Measurements from ENCODE around the gene LSM3. TPM values are rescaled to one million over a fixed set of nuclear protein-coding genes. Genes with fewer than 3 reads are reported as not detected.

The LSM3 gene
- total and polyA plus RNA-seq, 9 of the 15 experiments (the other 6 are each of a cell fraction or from before 2014, with no cell fraction given), result 33.8 to 203 (median 61.2) TPM

DNA sequence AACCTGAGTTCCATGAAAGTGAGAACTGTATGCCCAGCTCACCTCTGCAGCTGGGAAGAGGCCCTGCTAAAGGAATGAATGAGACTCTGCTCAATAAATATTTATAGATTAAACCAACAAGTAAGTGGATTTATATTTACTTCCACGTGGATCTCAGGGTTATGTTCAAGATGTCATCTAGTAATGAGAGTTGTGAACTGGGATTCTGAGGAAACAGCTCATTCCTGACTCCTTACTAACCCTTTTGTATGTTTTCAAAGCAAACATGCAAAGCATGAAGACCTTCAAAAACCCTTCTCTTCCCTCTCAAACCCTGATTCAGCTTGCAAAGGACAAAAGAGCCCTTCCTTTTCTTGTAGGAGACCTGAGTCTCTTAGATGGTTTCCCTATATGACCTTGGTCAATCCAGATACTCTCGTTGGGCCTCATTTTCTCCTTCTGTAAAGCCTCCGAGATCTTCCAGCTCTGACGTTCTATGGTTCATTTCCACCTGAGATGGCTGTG, 53.4 kb downstream of the LSM3 start:
- Histone ChIP-seq H4K20me1 (replicated peaks; ENCODE audit: control insufficient read depth, insufficient read depth, low read length) (no peaks in the 10 kb centered on the region), H2AFZ (ENCODE audit: low read depth, low read length) (peak overlapping the region; percentile 75; the same call in 1 of the 2 replicates), H3K4me2 (ENCODE audit: insufficient read depth, low read length) (peak overlapping the region; percentile 54), H3K9me3 (replicated peaks; ENCODE audit: control insufficient read depth, insufficient read depth, low read depth, low read length) (peaks cover 23% of the 10 kb centered on the region), H3K4me1 (replicated peaks in 1 of 2; ENCODE audit: control insufficient read depth in 2 of 2, insufficient read depth in 2 of 2, low read length in 2 of 2) (peaks cover 38 to 66% of the 10 kb centered on the region in 2 experiments), H3K9me1 (ENCODE audit: control insufficient read depth, insufficient read depth, low read length) (no peaks in the 10 kb centered on the region), H3K4me3 (no peak overlapping the region), H3K27ac (ENCODE audit: extremely low read depth, low read depth, low read length) (peak overlapping the region; percentile 90), H3K9ac (ENCODE audit: insufficient read depth in 1 of 2, low read depth in 2 of 2, low read length in 2 of 2) (peak overlapping the region in 1 of 2 experiments; percentile 66; a peak in 2 of 4 replicates), H3K27me3 (ENCODE audit: control insufficient read depth in 2 of 2, insufficient read depth in 2 of 2, low read length in 2 of 2) (no peaks in the 10 kb centered on the region), H3K36me3 (ENCODE audit: control insufficient read depth, insufficient read depth, low read length) (no peaks in the 10 kb centered on the region; the same call in 1 of the 3 replicates), H3K79me2 (ENCODE audit: control insufficient read depth, insufficient read depth, low read length) (no peaks in the 10 kb centered on the region)
- WGBS (ENCODE audit: insufficient coverage, low coverage, missing lambda C conversion rate), result 0% methylated on average over 4 of the region's 4 CpGs
- FAIRE-seq (no peak), DNase-seq (ENCODE audit: extremely low read depth in 1 of 4, low spot score in 3 of 4) (no peak), ATAC-seq (no peak)
- CTCF ChIA-PET (ENCODE audit: low intra/inter-chr PET ratio), result no interaction called here
- TSS peak; percentile 88 for BruUV-seq (replicated peaks)
- POLR2A ChIA-PET, result interaction anchor here (0.5 to 3.4 kb wide), 23 partner anchors 8 to 689 kb away, joined by 3 to 23 read pairs (median 4); partner anchors contain the start of genes CHCHD4 and TMEM43
- in situ Hi-C loops (cut with MboI), result no loop called here
- intact Hi-C loops (cut with micrococcal nuclease), result loop anchor here (1.0 to 2.0 kb wide), 3 partner anchors 21 to 54 kb away; partner anchors contain the start of genes LSM3 and XPC
- no peak for TF ChIP-seq ZNF316 (IDR thresholded peaks at IDR 0.05)
- TF ChIP-seq STAT6 (CRISPR knock-in tag; IDR thresholded peaks at IDR 0.05), result no peak
- TF ChIP-seq BRD9 (IDR thresholded peaks at IDR 0.05; ENCODE audit: low read depth, partially characterized antibody), result peak; percentile 81
- TF ChIP-seq ZFP36 (IDR thresholded peaks at IDR 0.05; ENCODE audit: low read depth, low read length, partially characterized antibody), result no peak
- 0 out of 2 replicates have a peak, but pooled peaks have one; percentile 54 for TF ChIP-seq HOMEZ (CRISPR knock-in tag; IDR thresholded peaks at IDR 0.05)
- no peak for TF ChIP-seq TRIM28 (IDR thresholded peaks at IDR 0.05)
- TF ChIP-seq ZNF253 (CRISPR knock-in tag; conservative IDR thresholded peaks at IDR 0.05), result no peak
- no peak for TF ChIP-seq YBX1 (IDR thresholded peaks at IDR 0.05)
- TF ChIP-seq KLF6 (CRISPR knock-in tag; IDR thresholded peaks at IDR 0.05; ENCODE audit: borderline replicate concordance), result peak; percentile 24; the same call in 1 of the 2 replicates
- TF ChIP-seq, protein P1, sequence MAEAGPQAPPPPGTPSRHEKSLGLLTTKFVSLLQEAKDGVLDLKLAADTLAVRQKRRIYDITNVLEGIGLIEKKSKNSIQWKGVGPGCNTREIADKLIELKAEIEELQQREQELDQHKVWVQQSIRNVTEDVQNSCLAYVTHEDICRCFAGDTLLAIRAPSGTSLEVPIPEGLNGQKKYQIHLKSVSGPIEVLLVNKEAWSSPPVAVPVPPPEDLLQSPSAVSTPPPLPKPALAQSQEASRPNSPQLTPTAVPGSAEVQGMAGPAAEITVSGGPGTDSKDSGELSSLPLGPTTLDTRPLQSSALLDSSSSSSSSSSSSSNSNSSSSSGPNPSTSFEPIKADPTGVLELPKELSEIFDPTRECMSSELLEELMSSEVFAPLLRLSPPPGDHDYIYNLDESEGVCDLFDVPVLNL (CRISPR knock-in tag; IDR thresholded peaks at IDR 0.05; ENCODE audit: low read depth), result no peak
- TF ChIP-seq, protein P2, sequence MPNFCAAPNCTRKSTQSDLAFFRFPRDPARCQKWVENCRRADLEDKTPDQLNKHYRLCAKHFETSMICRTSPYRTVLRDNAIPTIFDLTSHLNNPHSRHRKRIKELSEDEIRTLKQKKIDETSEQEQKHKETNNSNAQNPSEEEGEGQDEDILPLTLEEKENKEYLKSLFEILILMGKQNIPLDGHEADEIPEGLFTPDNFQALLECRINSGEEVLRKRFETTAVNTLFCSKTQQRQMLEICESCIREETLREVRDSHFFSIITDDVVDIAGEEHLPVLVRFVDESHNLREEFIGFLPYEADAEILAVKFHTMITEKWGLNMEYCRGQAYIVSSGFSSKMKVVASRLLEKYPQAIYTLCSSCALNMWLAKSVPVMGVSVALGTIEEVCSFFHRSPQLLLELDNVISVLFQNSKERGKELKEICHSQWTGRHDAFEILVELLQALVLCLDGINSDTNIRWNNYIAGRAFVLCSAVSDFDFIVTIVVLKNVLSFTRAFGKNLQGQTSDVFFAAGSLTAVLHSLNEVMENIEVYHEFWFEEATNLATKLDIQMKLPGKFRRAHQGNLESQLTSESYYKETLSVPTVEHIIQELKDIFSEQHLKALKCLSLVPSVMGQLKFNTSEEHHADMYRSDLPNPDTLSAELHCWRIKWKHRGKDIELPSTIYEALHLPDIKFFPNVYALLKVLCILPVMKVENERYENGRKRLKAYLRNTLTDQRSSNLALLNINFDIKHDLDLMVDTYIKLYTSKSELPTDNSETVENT (CRISPR knock-in tag; IDR thresholded peaks at IDR 0.05), result no peak

All from K562 (cell line).